Measurements from ENCODE around the gene PRKN. TPM values are rescaled to one million over a fixed set of nuclear protein-coding genes. Genes with fewer than 3 reads are reported as not detected.
"Not testable (repeated sequence)": the region's sequence is repeated elsewhere in the genome, so short reads cannot be mapped to it uniquely, and the experiment has no call there.

The PRKN gene
- total RNA-seq, 2 donors from 2014 or later: 7.6 to 7.9 TPM

DNA sequence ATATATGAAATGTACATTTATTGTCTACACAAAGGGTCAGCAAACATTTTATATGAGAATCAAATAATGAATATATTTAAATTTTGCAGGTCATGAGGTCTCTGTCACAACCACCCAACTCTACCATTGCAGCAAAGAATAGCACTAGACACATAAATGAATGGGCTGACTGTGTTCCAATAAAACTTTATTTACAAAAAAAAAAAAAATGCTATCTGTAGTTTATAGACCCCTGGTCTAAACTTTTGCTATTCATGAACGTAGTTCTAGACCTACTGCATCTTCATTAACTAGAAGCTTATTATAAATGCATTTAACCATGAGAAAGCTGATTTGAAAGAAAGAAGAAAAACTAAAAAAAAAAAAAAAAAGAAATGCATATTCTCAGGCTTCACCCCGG lies 842.8 kb downstream of the PRKN start:
- intact Hi-C loops (cut with DNase I): no loop called here
- no peak for DNase-seq (ENCODE audit: low spot score)

DNA sequence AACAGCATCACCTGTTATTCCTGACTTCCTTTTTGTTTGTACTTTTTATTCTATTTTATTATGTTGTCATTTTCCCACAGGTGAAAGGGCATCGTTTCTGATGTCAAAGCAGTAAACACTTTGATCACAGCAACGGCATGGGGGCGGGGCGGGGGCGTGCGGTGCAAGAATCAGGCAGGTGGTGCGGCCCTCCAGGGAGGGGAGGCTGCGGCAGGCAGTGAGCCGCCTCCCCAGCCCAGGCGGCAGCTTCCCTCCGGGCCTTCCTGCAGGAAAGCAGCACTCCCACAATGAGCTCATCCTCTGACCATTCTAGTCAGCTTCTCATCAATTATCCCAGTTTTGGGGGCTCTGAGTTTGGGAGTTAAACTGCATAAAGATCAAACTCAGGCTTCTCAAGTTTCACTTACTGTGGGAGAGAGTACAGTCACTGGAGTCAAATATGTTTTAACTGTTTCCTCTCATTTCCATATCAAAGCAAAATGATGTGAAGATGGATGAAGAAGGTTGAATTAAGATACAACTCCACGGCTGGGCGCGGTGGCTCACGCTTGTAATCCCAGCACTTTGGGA lies 845.3 kb downstream of the PRKN start:
- no peak for DNase-seq (ENCODE audit: low spot score)
- intact Hi-C loops (cut with DNase I): no loop called here

GRCh38 chr6:161880056-161880455 lies 847.5 kb downstream of the PRKN start:
- DNase-seq (ENCODE audit: low spot score): no peak
- intact Hi-C loops (cut with DNase I): no loop called here

- intact Hi-C loops (cut with DNase I): no loop called here
These were observed 851.3 kb downstream of the PRKN start for GRCh38 chr6:161876231-161876630.

DNA sequence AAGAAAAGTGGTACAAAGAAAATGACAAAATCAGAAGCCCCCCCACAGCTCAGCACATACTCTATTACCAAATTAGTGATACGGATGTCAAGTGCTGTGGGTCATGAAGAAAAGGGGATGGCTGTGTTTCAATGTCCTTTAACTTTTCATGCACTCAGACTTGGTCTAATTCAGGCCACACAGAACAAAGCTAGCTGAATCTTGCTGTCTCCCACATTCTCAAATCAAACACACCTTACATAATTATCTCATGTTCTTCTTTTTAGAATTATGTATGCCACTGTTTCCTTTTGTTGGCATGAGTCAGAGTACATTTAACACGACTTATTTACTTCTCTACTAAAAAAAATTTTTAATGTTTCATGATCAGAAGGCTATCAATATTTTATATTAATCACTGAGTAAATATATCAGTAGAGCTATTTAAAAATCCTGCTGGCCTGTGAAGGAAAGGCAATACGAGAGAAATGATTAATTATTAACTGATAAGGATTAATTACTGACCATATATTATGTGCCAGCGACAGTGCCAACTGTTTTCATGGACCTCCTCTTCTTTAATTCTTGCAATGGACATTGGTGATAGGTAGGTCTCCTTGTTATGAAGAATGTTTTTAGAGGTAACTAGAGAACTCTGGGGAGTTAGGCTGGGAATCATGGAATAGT lies 857.2 kb downstream of the PRKN start:
- intact Hi-C loops (cut with DNase I): no loop called here
- no peak for DNase-seq (ENCODE audit: low spot score)

More at GRCh38 chr6:161876231-161876630, 851.3 kb downstream of the PRKN start:
- no peak for DNase-seq (ENCODE audit: low spot score)

GRCh38 chr6:161869491-161869890 lies 858.1 kb downstream of the PRKN start:
- DNase-seq (ENCODE audit: low spot score): no peak
- intact Hi-C loops (cut with DNase I): no loop called here

DNA sequence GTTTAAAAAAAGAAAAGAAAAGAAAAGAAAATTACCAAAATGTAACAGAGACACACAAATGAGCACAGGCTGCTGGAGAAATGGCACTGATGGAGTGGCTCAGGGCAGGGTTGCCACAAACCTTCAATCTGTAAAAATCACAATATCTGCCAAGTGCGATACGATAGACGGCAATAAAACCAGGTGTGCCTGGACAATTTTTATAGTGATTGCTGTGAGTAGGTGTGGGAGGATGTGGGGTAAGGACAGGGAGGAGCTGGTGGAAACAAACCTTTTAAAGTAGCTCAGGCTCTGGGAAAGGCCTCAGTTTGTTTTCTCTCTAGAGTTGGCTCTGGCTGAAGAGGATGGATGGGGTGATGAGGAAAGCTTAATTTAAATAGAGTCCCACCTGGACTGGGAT lies 861.0 kb downstream of the PRKN start:
- DNase-seq (ENCODE audit: low spot score): no peak
- intact Hi-C loops (cut with DNase I): no loop called here

DNA sequence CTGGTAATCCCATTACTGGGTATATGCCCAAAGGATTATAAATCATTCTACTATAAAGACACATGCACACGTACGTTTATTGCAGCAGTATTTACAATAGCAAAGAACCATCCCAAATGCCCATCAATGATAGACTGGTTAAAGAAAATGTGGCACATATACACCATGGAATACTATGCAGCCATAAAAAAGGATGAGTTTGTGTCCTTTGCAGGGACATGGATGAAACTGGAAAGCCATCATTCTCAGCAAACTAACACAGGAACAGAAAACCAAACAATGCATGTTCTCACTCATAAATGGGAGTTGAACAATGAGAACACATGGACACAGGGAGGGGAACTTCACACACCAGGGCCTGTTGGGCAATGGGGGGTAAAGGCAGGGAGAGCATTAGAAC lies 866.5 kb downstream of the PRKN start:
- DNase-seq (ENCODE audit: low spot score); intact Hi-C loops (cut with DNase I): not testable (repeated sequence)

GRCh38 chr6:161853657-161854056 lies 873.9 kb downstream of the PRKN start:
- DNase-seq (ENCODE audit: low spot score): no peak
- intact Hi-C loops (cut with DNase I): no loop called here

- DNase-seq (ENCODE audit: low spot score); intact Hi-C loops (cut with DNase I): not testable (repeated sequence)
These were observed 876.1 kb downstream of the PRKN start for GRCh38 chr6:161851486-161851885.

- intact Hi-C loops (cut with DNase I): no loop called here
- DNase-seq (ENCODE audit: low spot score): no peak
These were observed 877.0 kb downstream of the PRKN start for GRCh38 chr6:161850562-161850961.

- DNase-seq (ENCODE audit: low spot score): no peak
- intact Hi-C loops (cut with DNase I): no loop called here
These were observed 879.9 kb downstream of the PRKN start for GRCh38 chr6:161847628-161848027.

- no peak for DNase-seq (ENCODE audit: low spot score)
- intact Hi-C loops (cut with DNase I): no loop called here
These were observed 882.8 kb downstream of the PRKN start for GRCh38 chr6:161844804-161845203.

DNA sequence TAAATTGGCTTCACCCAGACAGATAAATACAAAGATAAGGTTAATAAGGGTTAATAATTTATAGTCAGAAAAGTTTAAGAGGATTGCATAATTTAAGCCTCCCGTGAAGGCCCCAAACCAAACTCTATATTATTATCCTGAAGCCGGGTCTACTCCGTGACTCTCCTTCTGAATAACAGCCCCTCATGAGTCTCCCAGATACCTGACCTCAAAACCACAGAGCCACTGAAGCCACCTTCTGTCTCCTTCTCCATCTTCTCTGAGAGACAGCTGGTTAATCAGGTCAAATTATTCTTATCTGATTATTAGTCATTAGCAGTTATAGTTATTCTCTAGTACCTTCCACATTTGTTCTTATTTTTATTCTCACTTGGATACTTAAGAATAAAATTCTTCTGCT lies 884.5 kb downstream of the PRKN start:
- intact Hi-C loops (cut with DNase I): no loop called here
- DNase-seq (ENCODE audit: low spot score): no peak

DNA sequence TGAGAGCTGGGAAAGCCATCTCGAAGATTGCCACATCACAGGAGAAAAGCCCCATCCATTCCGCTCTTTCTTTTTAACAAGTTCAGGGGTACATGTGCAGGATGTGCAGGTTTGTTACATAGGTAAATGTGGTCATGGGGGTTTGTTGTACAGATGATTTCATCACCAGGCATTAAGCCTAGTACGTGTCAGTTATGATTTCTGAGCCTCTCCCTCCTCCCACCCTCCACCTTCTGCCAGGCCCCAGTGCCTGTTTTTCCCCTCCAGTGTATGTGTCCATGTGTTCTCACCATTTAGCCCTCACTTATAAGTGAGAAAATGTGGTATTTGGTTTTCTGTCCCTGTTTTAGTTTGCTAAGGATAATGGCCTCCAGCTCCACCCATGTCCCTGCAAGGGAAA lies 887.2 kb downstream of the PRKN start:
- intact Hi-C loops (cut with DNase I): no loop called here
- no peak for DNase-seq (ENCODE audit: low spot score)

- no peak for DNase-seq (ENCODE audit: low spot score)
- intact Hi-C loops (cut with DNase I): no loop called here
These were observed 889.1 kb downstream of the PRKN start for GRCh38 chr6:161838306-161839035.

GRCh38 chr6:161837854-161838253 lies 889.7 kb downstream of the PRKN start:
- intact Hi-C loops (cut with DNase I): no loop called here

GRCh38 chr6:161837449-161837735 lies 890.2 kb downstream of the PRKN start:
- no peak for DNase-seq (ENCODE audit: low spot score)
- intact Hi-C loops (cut with DNase I): no loop called here

More at GRCh38 chr6:161837854-161838253, 889.7 kb downstream of the PRKN start:
- no peak for DNase-seq (ENCODE audit: low spot score)

DNA sequence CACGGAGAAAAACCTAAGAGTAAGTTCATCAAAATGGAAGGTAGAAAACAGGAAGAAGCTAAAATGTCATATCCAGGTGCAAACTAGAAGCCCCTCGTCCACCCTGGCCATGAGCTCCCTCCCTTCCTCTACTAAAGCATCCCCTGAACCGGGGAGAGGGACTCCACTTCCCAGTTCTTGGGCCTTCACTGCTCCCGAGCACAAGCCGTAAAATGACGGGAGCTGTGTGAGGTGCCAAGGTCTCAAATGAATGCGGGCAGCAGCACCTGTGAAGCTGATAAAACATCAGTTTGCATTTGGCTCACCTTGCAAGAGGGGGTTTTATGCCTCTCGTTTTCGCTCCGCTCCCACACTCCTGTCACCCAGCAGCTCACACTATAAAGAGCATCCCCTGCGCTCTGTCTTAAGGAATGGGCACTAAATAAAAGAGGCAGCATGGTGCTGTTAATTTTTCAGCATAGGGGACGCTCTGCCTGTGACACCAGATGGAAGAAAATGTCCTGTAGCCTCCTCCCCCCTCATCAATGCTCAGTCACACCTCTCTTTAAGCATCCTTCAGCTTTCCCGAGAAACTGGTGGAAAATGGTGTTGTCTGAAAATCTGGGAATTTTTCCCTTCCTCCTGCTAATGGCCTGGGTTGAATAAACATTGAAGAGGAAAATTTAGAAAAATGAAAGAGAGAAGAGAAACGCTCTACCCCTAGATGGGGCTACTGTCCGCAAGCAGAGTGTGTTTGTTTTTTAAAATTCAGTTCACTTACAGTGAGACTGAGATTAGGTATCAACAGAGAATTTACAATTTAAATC lies 890.7 kb downstream of the PRKN start:
- intact Hi-C loops (cut with DNase I): no loop called here
- DNase-seq (ENCODE audit: low spot score): no peak
